H9 (cell line): ENCODE data around the gene NFS1. TPM values are rescaled to one million over a fixed set of nuclear protein-coding genes. Genes with fewer than 3 reads are reported as not detected.
A peak's percentile ranks its signal among the peaks of the same experiment; 100 is the strongest.

Experiments used
- DNase-seq: peaks from one replicate; pipeline ENCODE4 v3.0.0-alpha.2; 2017
- H2AFZ ChIP-seq: one replicate; pipeline ENCODE4 v1.6.1; 2013; ENCODE audit warnings: mild to moderate bottlenecking, low read length, control low read depth, moderate library complexity
- H2AK5ac ChIP-seq: 2 replicates; pipeline ENCODE4 v1.6.1; 2013; ENCODE audit warnings: low read length, control low read depth, mixed read lengths; ENCODE audit not compliant: insufficient read length
- H2BK120ac ChIP-seq: one replicate; pipeline ENCODE4 v1.6.1; 2013; ENCODE audit warnings: low read depth, mild to moderate bottlenecking, low read length, control low read depth, inconsistent platforms; ENCODE audit not compliant: poor library complexity, severe bottlenecking
- H2BK12ac ChIP-seq: 2 replicates; pipeline ENCODE4 v1.6.1; 2013; ENCODE audit warnings: low read length, control low read depth, mixed read lengths, low read depth; ENCODE audit not compliant: insufficient read length
- H2BK15ac ChIP-seq: 2 replicates; pipeline ENCODE4 v1.6.1; 2013; ENCODE audit warnings: low read depth, low read length, control low read depth
- H2BK20ac ChIP-seq: one replicate; pipeline ENCODE4 v1.6.1; 2013; ENCODE audit warnings: low read depth, mild to moderate bottlenecking, low read length, control low read depth, inconsistent platforms; ENCODE audit not compliant: poor library complexity, severe bottlenecking
- H2BK5ac ChIP-seq: 2 replicates; pipeline ENCODE4 v1.6.1; 2013; ENCODE audit warnings: low read length, control low read depth, mixed read lengths; ENCODE audit not compliant: insufficient read length
- H3K14ac ChIP-seq: 2 replicates; pipeline ENCODE4 v1.6.1; 2013; ENCODE audit warnings: low read length, control low read depth; ENCODE audit not compliant: insufficient read depth
- H3K18ac ChIP-seq: 2 replicates; pipeline ENCODE4 v1.6.1; 2013; ENCODE audit warnings: low read depth, mild to moderate bottlenecking, mixed read lengths, low read length, control low read depth; ENCODE audit not compliant: insufficient read length
- H3K23ac ChIP-seq: 2 replicates; pipeline ENCODE4 v1.6.1; 2013; ENCODE audit warnings: low read length, control low read depth, mixed read lengths, low read depth; ENCODE audit not compliant: insufficient read length
- H3K23me2 ChIP-seq: 2 replicates; pipeline ENCODE4 v1.6.1; 2013; ENCODE audit warnings: low read depth, mild to moderate bottlenecking, mixed read lengths, low read length, control low read depth; ENCODE audit not compliant: insufficient read length, poor library complexity, severe bottlenecking
- H3K27ac ChIP-seq: 2 replicates; pipeline ENCODE4 v1.5.1; 2013; ENCODE audit warnings: low read length, control low read depth, mixed read lengths, low read depth; ENCODE audit not compliant: insufficient read length
- H3K27me3 ChIP-seq: 2 replicates; pipeline ENCODE4 v1.6.1; 2013; ENCODE audit warnings: low read length, control low read depth, inconsistent platforms; ENCODE audit not compliant: insufficient read depth
- H3K4ac ChIP-seq: 2 replicates; pipeline ENCODE4 v1.6.1; 2013; ENCODE audit warnings: low read depth, mild to moderate bottlenecking, control low read depth, inconsistent platforms, low read length, moderate library complexity
- H3K4me1 ChIP-seq: 2 replicates; pipeline ENCODE4 v1.6.1; 2013; ENCODE audit warnings: low read length, control low read depth, inconsistent platforms; ENCODE audit not compliant: insufficient read depth
- H3K4me2 ChIP-seq: 2 replicates; pipeline ENCODE4 v1.6.1; 2013; ENCODE audit warnings: low read length, control low read depth, mixed read lengths; ENCODE audit not compliant: insufficient read length, insufficient read depth
- H3K56ac ChIP-seq: 2 replicates; pipeline ENCODE4 v1.6.1; 2013; ENCODE audit warnings: low read depth, mild to moderate bottlenecking, mixed read lengths, low read length, control low read depth; ENCODE audit not compliant: insufficient read length
- H3K79me1 ChIP-seq: 2 replicates; pipeline ENCODE4 v1.6.1; 2013; ENCODE audit warnings: low read depth, mild to moderate bottlenecking, moderate library complexity, low read length, control low read depth, inconsistent platforms; ENCODE audit not compliant: insufficient read depth, poor library complexity, severe bottlenecking
- H3K79me2 ChIP-seq: 2 replicates; pipeline ENCODE4 v1.6.1; 2013; ENCODE audit warnings: low read length, control low read depth, inconsistent platforms; ENCODE audit not compliant: insufficient read depth
- H3K9ac ChIP-seq: 2 replicates; pipeline ENCODE4 v1.6.1; 2013; ENCODE audit warnings: low read length, control low read depth, mixed read lengths; ENCODE audit not compliant: insufficient read length; ENCODE audit errors: extremely low read depth
- H3K9me3 ChIP-seq: one replicate; pipeline ENCODE4 v1.6.1; 2013; ENCODE audit warnings: low read depth, low read length, inconsistent platforms; ENCODE audit not compliant: control insufficient read depth
- H3T11ph ChIP-seq: one replicate; pipeline ENCODE4 v1.6.1; 2013; ENCODE audit warnings: mild to moderate bottlenecking, low read length, control low read depth, inconsistent platforms
- H4K20me1 ChIP-seq: one replicate; pipeline ENCODE4 v1.6.1; 2013; ENCODE audit not compliant: control insufficient read depth, insufficient read length, insufficient read depth
- H4K5ac ChIP-seq: 2 replicates; pipeline ENCODE4 v1.6.1; 2013; ENCODE audit warnings: low read depth, mild to moderate bottlenecking, mixed read lengths, low read length, control low read depth; ENCODE audit not compliant: insufficient read length
- H4K8ac ChIP-seq: replicated peaks from 2 replicates; pipeline ENCODE4 v1.6.1; 2013; ENCODE audit warnings: low read length, control low read depth, mixed read lengths, low read depth; ENCODE audit not compliant: insufficient read length
- H4K91ac ChIP-seq: 2 replicates; pipeline ENCODE4 v1.6.1; 2013; ENCODE audit warnings: low read depth, mild to moderate bottlenecking, moderate library complexity, mixed read lengths, low read length, control low read depth; ENCODE audit not compliant: insufficient read length
- H3K27ac Mint-ChIP-seq, 3 experiments: 2 replicates in 2 of 3; 3 replicates in 1 of 3; pipeline ENCODE4 v1.8.0; 2020 to 2021; ENCODE audit warnings: mixed read lengths in 3 of 3, mild to moderate bottlenecking in 1 of 3, moderate library complexity in 1 of 3
- H3K27me3 Mint-ChIP-seq: 2 replicates; pipeline ENCODE4 v1.8.0; 2021; ENCODE audit warnings: low read depth, mild to moderate bottlenecking, moderate library complexity, mixed read lengths
- H3K36me3 Mint-ChIP-seq, 3 experiments: 2 replicates in 2 of 3; 3 replicates in 1 of 3; pipeline ENCODE4 v1.8.0; 2020 to 2021; ENCODE audit warnings: low read depth in 3 of 3, mixed read lengths in 3 of 3; ENCODE audit not compliant: insufficient read depth in 1 of 3
- H3K4me1 Mint-ChIP-seq, 2 experiments: 2 replicates each; pipeline ENCODE4 v1.8.0; 2020; ENCODE audit warnings: mixed read lengths in 2 of 2
- H3K4me3 Mint-ChIP-seq, 2 experiments: 2 replicates in 1 of 2; 3 replicates in 1 of 2; pipeline ENCODE4 v1.8.0; 2020 to 2021; ENCODE audit warnings: mild to moderate bottlenecking in 2 of 2, mixed read lengths in 2 of 2, moderate library complexity in 1 of 2
- H3K9me3 Mint-ChIP-seq, 2 experiments: 2 replicates in 1 of 2; 3 replicates in 1 of 2; pipeline ENCODE4 v1.8.0; 2020; ENCODE audit warnings: mild to moderate bottlenecking in 2 of 2, mixed read lengths in 2 of 2, moderate library complexity in 1 of 2
- CTCF ChIP-seq: fragments of 200-600 bp; sonication (generic); conservative IDR thresholded peaks from 3 replicates; pipeline ENCODE4 v1.8.0; 2021; ENCODE audit warnings: antibody characterized with exemption, mild to moderate bottlenecking
- WGBS: extraction: QIAGEN DNeasy Blood & Tissue Kit; methylation state at CpG from one replicate; pipeline ENCODE4 v1.1.7; 2013; ENCODE audit warnings: missing lambda C conversion rate, low lambda C conversion rate, mixed read lengths; ENCODE audit not compliant: insufficient read length; ENCODE audit errors: extremely low coverage; 5-methylcytosine and 5-hydroxymethylcytosine counted together
- total RNA-seq: library from RNA; stranded (reverse); gene quantifications from 2 replicates; pipeline ENCODE4 v1.2.1, GENCODE V29; 2021

Gene NFS1
- total RNA-seq, 1 experiment from 2014 or later = 26.6 TPM

- Histone ChIP-seq H3K79me1 (peaks cover 2% of the 10 kb centered on the region), H2AK5ac (no peak overlapping the region), H3K27ac (no peak overlapping the region), H2AFZ (no peak overlapping the region), H3T11ph (no peak overlapping the region), H3K23me2 (no peaks in the 10 kb centered on the region), H3K4ac (no peak overlapping the region), H4K91ac (no peak overlapping the region), H4K20me1 (no peaks in the 10 kb centered on the region), H2BK12ac (no peak overlapping the region), H3K56ac (no peak overlapping the region), H3K9me3 (no peaks in the 10 kb centered on the region), H3K18ac (no peak overlapping the region), H2BK5ac (no peak overlapping the region), H3K4me2 (no peak overlapping the region), H3K23ac (no peak overlapping the region), H3K79me2 (no peaks in the 10 kb centered on the region), H2BK120ac (no peak overlapping the region), H3K9ac (no peak overlapping the region), H2BK15ac (no peak overlapping the region), H3K4me1 (no peaks in the 10 kb centered on the region), H4K8ac (no peak overlapping the region), H2BK20ac (no peak overlapping the region), H3K27me3 (no peaks in the 10 kb centered on the region), H3K14ac (no peak overlapping the region), H4K5ac (no peak overlapping the region)
- no peak for DNase-seq
- no CpG with 5 or more reads among the region's 6 CpGs for WGBS
- TF ChIP-seq CTCF = no peak
- H3K27me3 Mint-ChIP-seq = no peaks in the 10 kb centered on the region
- peaks cover 3 to 7% of the 10 kb centered on the region in 2 experiments for H3K4me1 Mint-ChIP-seq
- no peaks in the 10 kb centered on the region for H3K9me3 Mint-ChIP-seq
- peaks cover 49 to 91% (median 89%) of the 10 kb centered on the region in 3 experiments for H3K36me3 Mint-ChIP-seq
- no peak overlapping the region for H3K4me3 Mint-ChIP-seq
- H3K27ac Mint-ChIP-seq = peak overlapping the region in 1 of 3 experiments; percentile 87; a peak in 3 of 7 replicates
These were observed 12.5 kb upstream of the NFS1 start for GRCh38 chr20:35711588-35712209.
